ENCODE results near the gene HOXC9.

HOXC9 gene

DNA sequence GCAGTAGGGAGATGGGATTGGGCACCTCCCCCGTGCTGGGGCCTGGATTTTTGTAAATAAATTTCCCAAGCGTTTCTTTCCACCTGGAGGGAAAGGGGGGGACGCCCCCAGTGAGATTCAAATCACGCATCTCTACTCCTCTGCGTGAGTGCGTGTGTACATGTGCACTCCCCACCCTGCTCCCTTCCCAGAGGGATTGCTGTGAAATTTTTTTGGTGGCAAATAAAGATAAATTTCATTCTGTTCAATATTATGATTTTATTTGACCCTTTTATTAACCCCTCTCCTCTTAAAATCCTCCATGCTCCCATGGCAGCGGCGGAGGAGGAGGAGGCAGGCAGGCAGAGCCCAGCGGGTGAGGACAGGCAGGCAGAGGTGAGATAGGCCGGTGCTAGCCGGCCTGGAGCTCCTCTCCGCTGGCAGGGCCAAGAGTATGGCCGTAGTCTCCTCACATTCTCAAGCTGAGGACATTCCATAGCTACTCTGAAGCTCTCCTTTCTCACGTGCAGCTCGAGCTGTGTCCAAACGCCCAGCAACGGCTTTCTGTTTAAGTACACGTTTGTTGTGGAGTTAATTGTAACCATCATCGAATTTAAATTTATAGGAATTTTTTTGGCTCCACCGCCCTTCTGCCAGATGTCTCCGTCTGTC is 23.7 kb upstream of the HOXC9 start:
- DNase-seq, result no peak

DNA sequence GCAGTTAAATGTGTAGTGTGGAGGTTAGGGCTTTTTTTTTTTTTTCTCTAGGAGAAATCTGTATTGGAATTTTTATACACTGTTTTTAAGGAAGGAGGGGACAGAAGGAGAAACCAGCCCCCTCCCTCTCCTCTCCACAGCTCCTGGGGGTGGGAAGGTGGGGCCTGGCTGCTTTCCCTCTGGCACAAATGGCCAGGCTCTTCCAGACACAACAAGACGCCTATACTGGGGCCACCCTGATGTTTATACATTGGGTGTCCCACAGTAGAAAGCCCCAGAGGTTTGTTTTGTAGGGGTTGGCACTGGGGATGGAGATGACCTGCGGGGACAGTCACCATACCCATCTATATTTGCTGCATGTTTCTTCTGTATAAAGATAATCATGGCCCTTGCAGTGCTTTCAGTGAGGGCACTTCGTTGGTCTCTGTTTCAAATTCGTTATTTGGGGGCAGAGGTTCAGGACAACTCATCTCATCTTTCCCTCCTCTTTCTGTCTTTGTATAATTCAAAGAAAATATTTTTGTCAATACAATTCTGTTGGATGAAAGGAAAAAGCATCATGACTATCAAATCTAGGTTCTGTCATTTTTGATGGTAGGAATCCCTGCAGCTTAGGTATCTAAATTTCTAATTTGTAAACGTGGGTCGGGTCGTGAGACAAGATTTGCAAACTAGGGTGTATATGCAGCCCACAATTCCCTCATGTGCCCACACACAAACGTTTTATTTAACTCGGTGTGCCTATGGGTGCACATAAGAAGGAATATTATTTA is 23.0 kb upstream of the HOXC9 start:
- DNase-seq, result no peak

DNA sequence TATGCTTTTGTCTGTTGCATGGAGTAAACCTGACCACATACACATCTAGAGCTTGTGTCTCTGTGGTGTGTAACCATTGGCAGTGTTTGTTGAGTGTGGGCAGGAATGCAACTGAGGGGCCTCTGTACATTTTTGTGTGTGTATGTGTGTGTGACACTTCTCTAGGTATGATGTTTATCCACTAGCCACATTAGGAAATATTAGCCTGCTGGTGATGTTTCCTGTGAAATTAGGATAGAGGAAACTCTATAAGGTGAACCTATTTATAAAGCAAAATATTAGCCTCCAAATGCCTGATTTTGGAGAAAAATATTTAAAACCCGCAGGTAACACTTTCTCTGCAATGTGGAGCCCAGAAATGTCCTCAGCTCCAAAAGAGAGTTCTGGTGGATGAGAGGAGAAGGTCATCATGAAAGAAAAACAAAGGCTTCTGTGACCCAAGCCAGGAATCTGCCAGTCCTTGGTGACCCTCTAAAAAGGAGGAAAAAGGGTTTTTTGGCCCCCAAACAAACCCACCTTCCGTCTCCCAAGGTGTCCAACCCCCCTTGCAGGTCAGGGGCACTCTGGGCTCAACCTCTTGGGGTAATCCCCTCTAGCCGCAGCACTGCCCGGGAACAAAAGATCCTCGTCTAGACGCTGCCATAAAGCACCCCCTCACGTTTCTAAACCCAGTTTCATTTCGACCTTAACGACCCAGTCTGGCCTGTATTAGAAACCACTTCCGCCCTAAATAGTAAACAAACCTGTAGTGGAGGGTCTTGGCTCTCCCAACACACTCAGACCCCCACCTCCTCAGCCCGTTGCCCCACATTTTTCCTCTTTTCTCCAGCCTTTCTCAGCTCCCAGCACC is 22.1 kb upstream of the HOXC9 start:
- DNase-seq, result no peak

DNA sequence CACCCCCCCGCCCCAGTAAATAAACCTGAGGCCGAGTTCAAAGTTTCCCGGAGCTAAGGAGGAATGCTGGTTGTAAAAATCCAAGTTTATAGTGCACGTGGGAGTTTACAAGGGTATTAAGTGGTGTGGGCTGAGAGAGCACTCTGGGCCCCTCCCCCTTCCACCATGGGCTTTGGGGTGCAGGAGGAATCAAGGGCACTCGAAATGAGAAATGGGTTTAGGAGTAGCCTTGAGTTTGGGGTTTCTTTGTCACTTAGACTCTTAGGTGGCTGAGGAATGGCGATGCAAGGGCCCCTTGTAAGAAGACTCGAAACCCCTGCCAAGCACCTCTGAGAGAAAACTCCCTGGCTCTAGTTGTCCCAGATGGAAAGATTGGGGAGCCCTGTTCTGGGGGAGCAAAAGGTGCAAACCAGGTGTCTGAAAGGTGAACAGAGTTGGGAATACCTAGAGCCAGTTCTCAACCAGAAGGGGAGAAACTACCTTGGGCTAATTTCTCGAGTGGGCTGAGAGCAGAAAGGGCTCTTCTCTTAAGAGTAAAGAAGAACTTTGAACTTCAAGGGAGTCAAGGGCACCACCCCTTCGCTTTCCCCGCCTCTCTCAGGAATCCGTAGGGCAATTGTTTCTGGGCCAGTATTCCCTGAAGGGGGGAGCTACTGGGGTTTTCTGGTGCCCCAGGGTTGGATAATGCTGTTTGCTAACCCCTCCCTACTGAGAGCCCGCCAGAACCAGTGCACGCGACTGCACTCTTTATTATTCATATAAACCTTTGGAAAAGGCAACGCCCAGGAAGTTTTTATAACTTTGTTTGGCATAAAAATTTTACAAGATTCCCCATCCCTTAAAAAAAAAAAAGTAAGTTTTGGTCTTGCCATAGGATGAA is 21.2 kb upstream of the HOXC9 start:
- DNase-seq, result no peak

DNA sequence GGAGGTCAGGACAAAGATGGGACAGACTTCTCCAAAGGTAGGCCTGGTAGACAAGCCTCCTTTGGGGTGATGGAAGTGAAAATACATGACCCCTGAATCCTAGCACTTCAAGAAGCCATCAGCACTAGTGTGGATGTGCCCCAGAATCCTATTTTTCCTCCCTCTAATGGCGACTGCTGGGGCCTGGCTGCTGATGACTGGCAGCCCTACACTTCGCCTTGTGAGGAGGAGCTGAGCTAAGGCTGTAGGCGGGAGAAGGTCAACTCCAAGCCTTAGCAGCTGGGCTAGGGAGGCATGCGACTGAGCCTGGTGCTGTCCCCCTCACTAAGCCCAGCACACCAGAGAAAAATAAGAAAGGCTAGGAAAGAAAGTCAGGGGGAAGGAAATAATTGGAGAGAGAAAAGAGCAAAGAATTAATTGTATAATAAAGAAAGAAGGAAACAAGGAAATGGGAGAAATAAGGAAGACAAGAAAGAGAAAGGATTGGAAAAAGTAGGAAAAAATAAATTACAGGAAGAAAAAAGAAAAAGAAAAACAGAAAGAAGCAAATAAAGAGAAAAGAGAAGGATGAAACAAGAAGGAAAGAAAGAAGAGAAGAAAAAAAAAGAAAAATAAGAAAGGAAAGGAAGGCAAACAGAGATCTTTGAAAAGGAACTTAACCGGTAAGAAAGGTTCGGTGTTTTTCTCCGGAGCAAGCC is 19.7 kb upstream of the HOXC9 start:
- DNase-seq, result no peak

DNA sequence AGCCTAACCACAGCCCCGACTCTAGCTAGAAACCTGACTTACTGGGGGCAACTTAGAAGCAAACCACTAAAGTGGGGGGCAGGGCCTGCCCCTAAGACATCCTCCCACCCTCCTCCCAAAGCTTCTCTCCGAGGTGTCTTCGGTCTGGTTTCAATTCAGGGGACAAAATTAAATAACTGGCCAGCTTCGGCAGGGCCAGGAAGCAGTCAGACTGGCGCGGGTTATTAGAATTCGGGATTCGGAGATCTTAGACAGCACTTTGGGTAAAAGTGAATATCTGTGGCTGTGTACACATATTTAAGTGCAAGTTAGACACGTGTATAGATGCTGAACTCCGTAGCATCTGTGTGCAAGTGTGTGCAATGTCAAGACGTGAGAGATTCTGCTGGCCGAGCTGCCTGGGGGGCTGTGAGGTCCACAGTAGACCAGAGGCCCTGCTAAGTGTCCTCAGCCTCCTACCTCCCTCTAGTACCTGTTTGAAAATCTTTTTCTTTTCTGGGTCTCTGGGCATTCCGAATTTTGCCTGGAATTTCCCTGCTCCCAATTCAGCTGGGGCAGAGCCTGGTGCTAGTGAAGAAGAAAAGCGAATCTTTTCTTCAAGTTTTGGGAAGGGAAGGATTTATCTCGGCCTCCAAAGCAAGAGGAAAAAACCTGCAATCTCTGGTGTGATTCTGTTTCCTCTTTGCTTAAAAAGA is 19.0 kb upstream of the HOXC9 start:
- no peak for DNase-seq

DNA sequence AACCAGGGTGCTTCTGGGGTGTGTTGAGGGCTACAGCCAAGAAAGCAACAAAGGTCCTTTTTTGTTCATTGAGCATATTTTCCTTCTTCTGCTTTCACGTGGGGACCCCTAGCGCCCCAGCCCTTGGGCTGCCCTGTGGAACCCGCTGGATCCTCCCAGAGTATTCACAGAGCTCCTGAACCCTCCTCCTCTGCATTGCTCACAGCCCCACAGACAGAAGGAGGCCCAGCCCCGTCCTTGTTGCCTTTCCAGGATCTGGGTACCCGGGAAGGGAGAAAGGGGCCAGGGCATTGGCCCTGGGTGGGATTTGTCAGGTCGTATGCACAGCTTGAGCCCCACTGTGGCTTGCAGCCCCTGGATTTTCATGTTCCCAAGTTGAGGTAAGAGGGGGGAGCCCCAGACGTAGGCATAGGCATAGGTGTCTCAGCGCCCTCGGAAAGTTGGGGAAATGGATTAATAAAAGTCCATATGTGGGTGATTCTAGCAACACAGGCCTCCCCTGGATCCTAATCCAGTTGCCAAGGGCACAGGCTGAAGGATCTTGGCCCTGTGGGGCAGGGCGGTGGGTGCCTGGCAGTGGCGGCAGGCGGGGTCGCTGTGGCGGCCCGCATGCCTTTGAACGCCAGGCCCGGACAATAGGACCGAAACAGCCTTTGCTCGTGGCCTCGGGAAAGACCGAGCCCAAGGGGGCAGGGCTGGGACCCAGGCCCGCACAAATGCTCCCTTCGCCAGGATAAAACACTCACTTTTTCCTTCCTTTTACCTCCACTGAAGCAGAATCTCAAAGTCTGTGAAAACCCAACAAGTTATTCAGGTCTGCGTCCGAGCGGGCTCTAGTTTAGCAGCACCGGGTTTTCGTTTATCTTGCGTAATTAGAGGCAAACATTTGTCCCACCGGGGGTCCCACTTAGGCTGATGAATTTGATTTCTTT is 18.1 kb upstream of the HOXC9 start:
- DNase-seq, result no peak

DNA sequence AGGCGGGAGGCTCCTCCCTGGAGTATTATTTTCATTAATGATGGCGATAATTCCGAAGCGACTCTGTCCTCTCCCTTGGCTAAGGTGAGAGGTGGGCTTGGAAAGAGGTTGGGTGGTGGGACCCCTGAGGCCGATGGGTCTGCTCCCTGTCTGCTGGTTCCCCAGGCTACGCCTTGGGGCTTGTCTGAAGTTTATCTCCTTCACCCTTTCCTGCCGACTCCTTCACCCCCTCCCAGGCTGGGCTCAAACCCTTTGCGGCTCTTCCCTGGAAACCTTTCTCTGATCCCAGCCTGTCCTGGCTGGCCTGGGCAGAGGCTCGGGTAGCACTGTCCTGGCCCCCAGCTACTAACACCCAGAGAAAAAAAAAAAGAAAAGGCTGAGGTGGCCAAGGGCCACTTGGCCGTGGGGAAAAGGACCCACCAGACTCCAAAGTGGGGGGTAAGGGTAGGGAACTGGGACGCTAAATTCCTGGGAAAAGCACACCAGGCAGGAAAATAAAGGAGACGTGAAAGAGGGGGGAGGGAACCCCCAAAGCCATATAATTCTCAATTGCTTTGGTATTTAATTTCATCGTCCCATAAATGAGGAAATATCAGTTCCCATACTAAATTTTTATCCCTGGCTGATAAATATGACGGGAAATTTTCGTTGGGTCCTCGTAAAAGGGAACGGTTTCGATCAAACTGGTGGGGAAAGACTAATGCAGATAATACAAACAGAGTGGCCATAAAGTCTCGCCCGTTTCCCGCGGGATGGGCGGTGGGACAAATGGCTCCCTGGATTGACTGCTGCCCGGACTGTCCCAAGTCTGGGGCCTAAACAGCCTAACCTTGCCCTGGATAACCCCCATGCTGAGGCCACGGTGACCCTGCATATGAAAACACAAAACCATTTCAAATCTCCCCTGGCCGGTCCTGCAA is 17.1 kb upstream of the HOXC9 start:
- DNase-seq, result no peak

DNA sequence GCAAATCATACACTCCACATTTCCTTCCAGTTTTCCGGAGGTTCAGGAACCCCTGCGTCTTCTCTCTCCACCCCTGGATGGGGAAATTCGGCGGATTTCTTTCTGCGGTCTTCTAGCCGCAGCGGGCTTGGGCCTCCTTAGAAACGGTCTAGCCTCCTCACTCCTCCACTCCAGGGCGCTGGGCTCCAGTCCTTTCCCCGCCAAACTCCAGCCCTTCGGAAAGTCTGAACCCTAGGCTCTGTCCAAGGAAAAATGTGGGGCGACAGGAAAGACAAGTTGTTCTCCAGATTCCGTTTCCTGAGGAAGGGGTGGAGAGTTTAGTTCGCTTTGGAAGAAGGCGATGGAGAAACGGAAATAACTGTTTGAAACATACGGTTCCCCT is 16.4 kb upstream of the HOXC9 start:
- DNase-seq, result no peak

DNA sequence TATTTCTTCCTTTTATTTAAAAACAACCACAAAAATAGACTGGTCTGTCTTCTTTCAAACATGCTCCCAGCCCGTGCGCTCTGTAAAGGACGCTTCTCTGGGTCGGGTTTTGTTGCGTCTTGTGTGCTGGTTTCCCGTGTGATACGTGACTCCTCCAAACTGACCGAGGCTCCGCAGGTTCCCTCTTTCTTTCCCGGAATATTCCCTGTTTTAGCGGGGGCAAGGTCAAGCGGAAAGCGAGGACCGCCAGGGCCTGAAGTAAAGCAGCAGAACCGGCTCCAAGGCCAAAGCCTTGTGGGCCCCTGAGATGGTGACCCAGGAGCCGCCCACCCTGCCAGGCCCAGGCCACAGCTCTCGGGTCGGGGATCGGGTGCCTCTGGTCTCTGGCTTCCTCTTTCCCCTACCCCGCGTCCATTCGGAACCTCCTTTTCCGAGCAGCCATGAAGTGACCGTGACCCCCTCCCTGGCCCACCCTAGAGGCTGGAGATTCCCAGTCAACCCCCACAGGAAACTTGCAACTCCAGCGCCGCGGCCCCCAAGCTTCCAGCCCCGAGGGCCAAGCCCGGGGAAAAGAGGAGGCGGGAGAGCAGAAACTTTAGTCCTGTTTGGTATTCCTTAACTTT is 15.9 kb upstream of the HOXC9 start:
- no peak for DNase-seq

DNA sequence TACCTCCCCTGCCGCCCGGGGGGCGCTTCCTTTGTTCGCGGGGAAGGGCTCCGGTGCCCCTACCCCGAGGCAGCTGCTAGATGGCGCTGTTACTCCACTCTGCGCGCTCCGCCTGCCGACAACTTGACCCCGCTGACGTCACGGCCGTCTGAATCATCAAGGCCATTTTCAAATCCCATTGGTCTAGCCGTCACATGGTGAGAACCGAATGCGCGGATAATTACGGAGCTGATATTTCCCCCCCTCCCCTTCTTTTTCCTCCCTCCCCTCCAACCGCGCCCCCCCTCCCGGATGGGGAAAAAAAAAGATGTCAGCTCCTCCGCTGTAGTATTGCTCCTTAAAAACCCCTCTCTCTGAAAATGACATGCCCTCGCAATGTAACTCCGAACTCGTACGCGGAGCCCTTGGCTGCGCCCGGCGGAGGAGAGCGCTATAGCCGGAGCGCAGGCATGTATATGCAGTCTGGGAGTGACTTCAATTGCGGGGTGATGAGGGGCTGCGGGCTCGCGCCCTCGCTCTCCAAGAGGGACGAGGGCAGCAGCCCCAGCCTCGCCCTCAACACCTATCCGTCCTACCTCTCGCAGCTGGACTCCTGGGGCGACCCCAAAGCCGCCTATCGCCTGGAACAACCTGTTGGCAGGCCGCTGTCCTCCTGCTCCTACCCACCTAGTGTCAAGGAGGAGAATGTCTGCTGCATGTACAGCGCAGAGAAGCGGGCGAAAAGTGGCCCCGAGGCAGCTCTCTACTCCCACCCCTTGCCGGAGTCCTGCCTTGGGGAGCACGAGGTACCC is 14.9 kb upstream of the HOXC9 start, which contains the start of gene HOXC10:
TSS of gene HOXC10 (plus strand) at position 246 of the 791 bp plus-strand sequence. CDS start at position 360, 114 bp downstream.
- DNase-seq, result peak; percentile 73

DNA sequence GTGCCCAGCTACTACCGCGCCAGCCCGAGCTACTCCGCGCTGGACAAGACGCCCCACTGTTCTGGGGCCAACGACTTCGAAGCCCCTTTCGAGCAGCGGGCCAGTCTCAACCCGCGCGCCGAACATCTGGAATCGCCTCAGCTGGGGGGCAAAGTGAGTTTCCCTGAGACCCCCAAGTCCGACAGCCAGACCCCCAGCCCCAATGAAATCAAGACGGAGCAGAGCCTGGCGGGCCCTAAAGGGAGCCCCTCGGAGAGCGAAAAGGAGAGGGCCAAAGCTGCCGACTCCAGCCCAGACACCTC is 14.3 kb upstream of the HOXC9 start:
- no peak for DNase-seq

DNA sequence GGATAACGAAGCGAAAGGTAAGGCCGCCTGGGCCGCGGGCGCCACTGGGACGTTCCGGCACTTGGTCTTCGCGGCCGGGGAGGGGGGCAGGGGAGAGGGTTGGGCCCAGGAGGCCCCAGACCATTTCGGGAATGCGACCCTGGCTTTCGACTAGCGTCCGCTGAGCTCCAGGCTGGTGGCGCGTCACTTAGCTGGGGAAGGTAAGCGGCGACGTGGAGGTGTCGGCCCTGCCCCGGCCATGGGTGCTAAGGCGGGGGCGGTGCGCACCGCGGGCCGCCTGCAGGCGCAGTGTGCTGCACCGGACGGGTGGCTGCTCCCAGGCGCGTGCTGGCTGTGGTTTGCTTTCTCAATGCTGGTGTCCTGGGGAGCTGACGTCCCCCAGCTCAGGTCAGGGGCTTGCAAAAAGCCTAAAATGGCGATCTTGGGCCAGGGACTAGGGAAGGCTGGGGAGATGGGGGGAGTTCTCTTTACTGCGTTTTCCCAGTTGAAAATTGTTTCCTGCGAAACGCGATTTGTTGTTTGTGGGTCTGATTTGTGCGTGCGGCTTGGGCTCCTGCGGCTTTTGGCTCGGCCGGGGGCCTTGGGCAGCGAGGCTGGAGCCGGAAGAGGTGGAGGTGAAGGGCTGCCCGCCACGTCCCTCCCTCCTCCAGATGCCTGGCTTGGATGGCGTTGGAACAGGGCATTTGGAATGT is 13.8 kb upstream of the HOXC9 start:
- DNase-seq, result no peak

DNA sequence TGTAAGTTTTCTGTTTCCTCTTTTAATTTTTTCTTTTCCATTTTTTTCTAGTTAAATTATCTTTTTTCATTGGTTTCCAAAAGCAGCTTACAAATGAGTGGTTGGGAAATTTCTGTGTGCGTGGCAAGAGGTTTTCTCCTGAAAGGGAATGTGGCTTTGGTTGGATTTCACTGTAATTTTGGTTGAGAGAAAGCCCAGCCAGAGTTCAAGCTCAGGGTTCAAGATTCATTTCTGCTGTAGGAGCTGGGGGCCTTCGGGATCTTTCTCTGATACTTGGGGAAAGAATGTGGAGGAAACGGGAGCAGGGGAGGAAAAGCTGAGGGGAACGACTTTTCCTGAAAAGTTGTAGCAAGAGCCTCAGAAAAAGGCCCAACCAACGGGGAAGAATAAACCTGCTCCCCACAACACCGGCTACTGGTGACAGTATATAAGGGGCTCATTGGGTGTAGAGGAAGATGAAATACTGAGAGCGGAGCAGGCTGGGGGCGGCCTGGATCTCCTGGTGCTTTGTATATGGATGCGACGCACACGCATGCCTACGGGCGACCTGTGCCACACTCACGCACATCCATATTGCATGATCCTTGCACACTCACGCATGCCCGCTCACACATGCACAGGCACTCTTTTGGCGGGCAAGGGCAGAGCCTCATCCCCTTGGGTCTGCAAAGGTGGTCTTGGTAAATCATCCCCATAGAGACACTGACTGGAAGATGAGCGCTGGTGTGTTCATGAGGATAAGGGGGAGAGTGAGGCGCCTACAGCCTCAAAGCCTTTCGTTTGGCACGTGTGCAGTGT is 13.1 kb upstream of the HOXC9 start:
- DNase-seq, result no peak

DNA sequence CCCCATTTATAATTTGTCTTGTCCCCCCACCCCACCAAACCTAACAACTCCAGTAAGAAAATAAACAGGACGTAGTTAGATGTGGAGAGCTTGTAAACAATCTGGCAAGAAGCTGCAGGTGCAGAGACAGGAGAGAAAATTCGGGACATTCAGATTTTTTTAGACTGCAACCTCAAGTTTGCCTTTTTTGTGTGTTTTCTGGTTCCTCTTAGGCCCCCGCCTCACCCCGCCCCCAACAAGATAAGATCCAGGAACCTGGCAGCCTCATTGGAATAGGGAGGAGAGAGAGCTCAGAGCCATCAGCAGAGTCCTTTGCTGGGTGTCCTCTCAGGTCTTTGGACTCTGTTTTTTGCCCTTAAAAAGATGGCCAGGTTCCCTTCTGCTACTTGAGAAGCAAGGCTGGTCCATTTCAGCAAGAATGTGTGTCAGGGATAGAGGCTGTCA is 12.2 kb upstream of the HOXC9 start:
- no peak for DNase-seq

DNA sequence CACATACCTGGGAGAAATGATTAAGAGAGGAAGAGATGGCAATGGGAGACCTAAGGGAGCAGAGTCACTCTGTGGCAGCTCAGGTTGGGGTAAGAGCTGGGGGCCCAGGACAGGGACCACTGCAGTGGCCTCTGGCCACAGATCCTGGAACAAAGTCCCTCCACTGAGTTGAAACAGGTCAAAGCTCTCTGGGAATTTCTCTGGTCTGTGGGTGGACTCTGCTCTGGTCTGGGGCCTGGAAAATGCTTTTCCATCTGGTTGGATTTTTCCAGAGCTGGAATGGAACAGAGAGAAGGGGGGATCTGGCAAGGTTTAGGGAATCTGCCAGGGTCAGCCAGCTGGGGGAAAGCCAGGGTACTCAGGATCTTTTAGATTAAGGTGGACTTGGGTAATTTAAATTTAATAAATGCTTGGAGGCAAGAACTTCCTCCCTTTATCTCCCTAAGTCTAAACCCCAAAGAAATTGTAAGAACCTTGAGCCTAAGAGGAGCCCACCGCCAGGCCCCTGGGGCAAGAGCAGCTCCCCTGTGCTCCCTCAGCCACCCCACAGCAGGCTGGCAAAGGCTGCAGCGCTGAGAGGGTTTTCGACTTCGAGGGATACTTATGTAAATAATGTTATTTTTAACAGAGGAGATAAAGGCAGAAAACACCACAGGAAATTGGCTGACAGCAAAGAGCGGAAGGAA is 11.3 kb upstream of the HOXC9 start:
- DNase-seq, result no peak
